Uterus (tissue), 4 donors: Measurements from ENCODE around the gene ABTB1. TPM values are rescaled to one million over a fixed set of nuclear protein-coding genes. Genes with fewer than 3 reads are reported as not detected.

Experiments used
- DNase-seq, 2 donors: peaks; one replicate each; pipeline ENCODE4 v3.0.0-alpha.2; 2019 to 2020
- H3K27ac ChIP-seq, 2 donors: fragments of 200-600 bp; sonication (generic); 1 replicate in 1 of 2; 2 replicates in 1 of 2; pipeline ENCODE4 v1.5.1; 2016 to 2018
- H3K27me3 ChIP-seq, 2 donors: fragments of 200-600 bp; sonication (generic); one replicate each; pipeline ENCODE4 v1.5.1; 2018 to 2019; ENCODE audit warnings: control low read depth in 1 of 2
- H3K36me3 ChIP-seq, 2 donors: fragments of 200-600 bp; sonication (generic); one replicate each; pipeline ENCODE4 v1.5.1; 2019; ENCODE audit warnings: control low read depth in 1 of 2
- H3K4me1 ChIP-seq, 2 donors: fragments of 200-600 bp; sonication (generic); one replicate each; pipeline ENCODE4 v1.5.1; 2018 to 2019; ENCODE audit warnings: control low read depth in 1 of 2
- H3K4me3 ChIP-seq, 2 donors: fragments of 200-600 bp; sonication (generic); 1 replicate in 1 of 2; 2 replicates in 1 of 2; pipeline ENCODE4 v1.5.1; 2018 to 2019; ENCODE audit warnings: mild to moderate bottlenecking in 1 of 2
- H3K9me3 ChIP-seq, 2 donors: fragments of 200-600 bp; sonication (generic); one replicate each; pipeline ENCODE4 v1.5.1; 2019; ENCODE audit warnings: control low read depth in 1 of 2
- POLR2A ChIP-seq, 2 donors: fragments of 450-650 bp; IDR thresholded peaks; one replicate each; pipeline ENCODE4 v1.6.1; 2016; ENCODE audit warnings: antibody characterized with exemption in 2 of 2, mild to moderate bottlenecking in 1 of 2, moderate library complexity in 1 of 2
- intact Hi-C: fragments of 100-400 bp; cut with DNase I; formaldehyde crosslinking; loops from one replicate; pipeline ENCODE4 v1.15.1; 2023; ENCODE audit warnings: low total_unique reads
- total RNA-seq, 4 donors: library from RNA; depleted of rRNA in 3 of 4; stranded (reverse); fragments of >200 nt in 3 of 4; gene quantifications; one replicate each; pipeline versions ENCODE4 v1.1.0 to v1.2.4, GENCODE V29; 2014 to 2023
- TF ChIP-seq, protein P1 (sequence below), 4 experiments: fragments of 200-600 bp in 2 of 4; fragments of 450-650 bp in 2 of 4; sonication (generic) in 2 of 4; IDR thresholded peaks; one replicate each; pipeline ENCODE4 v1.5.1; 2016 to 2019; ENCODE audit warnings: antibody characterized with exemption in 4 of 4, mild to moderate bottlenecking in 2 of 4, moderate library complexity in 1 of 4
- donor health status: DM: yes; HTN: yes; CAD: no.

The ABTB1 gene
- total RNA-seq, 4 donors from 2014 or later = 14.4 to 42.8 (median 28.8) TPM

DNA sequence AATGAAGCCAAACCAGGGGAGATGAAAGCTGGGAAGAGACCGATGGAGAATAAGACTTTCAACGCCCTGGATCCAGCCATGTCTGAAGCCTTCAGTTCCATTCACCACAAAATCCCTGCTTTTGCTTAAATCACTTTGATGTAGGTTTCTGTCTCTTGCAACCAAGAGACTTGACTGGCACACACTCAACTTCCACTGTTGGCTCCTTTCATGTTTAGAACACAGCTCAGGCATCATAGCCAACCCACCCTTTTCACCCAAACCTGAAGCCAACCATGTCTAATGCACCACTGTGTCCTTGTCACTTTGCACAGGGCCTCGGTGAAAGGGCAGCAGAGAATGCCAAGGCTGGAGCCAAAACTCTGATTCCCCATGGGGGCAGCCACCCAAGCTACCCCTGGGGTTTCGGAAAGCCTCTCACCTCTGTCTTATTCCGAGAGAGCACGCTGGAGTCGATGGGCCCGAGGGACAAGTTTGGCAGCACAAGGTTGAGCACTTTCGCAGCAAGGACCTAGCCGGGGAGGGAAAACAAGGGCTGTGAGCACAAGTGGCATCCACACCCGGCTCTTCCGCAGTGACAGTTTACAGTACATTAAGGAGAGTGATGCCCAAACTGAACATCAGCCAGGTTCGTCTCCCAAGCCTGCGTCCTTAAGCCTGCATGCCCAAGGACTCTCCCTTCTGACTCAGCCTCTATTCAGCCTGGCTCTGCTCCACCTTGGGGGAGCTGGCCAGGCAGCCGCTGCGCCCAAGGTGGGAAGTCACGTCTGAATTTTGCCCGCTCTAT is 37.6 kb downstream of the ABTB1 start:
- no peaks in the 10 kb centered on the region for H3K27me3 ChIP-seq
- no peaks in the 10 kb centered on the region for H3K36me3 ChIP-seq
- peak in 1 of 2 donors; percentile 6 for DNase-seq
- TF ChIP-seq, protein P1, sequence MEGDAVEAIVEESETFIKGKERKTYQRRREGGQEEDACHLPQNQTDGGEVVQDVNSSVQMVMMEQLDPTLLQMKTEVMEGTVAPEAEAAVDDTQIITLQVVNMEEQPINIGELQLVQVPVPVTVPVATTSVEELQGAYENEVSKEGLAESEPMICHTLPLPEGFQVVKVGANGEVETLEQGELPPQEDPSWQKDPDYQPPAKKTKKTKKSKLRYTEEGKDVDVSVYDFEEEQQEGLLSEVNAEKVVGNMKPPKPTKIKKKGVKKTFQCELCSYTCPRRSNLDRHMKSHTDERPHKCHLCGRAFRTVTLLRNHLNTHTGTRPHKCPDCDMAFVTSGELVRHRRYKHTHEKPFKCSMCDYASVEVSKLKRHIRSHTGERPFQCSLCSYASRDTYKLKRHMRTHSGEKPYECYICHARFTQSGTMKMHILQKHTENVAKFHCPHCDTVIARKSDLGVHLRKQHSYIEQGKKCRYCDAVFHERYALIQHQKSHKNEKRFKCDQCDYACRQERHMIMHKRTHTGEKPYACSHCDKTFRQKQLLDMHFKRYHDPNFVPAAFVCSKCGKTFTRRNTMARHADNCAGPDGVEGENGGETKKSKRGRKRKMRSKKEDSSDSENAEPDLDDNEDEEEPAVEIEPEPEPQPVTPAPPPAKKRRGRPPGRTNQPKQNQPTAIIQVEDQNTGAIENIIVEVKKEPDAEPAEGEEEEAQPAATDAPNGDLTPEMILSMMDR (IDR thresholded peaks at IDR 0.05) = no peak
- TF ChIP-seq POLR2A (IDR thresholded peaks at IDR 0.05) = no peak
- no peaks in the 10 kb centered on the region for H3K9me3 ChIP-seq
- H3K4me3 ChIP-seq = no peak overlapping the region
- peak overlapping the region in 1 of 2 donors; percentile 44 for H3K27ac ChIP-seq
- H3K4me1 ChIP-seq = no peaks in the 10 kb centered on the region
- intact Hi-C loops = no loop called here

DNA sequence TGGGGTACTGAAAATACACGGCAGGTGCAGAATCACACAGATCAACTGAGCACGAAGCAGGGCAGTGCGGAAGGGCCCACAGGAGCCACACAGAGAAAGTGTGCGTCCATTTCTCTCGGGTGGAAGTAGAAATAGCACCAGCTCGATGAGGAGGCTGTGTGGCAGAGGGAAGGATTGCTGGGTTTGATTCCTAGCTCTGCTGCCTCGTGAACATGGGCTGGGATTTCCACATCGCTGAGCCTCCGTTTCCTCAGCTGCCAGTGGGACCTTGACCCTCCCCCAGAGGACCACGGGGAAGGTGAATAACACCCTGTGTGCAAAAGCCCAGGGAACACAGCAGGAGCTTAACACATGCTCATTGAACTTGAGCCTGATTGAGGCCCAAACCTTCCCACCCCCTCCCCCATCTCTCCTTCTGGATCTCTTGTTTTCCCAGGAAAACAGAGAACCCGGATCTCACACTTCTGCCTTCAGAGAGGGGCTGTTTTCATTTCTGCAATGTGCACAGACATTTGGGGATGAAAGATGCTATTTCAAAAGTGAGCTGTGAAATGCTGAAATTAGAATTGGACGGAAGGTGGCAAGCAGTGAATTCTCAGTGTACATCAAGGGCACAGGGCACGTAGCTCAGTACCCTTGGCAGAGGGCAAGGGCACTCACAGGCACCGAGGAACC is 38.4 kb downstream of the ABTB1 start:
- H3K36me3 ChIP-seq = no peaks in the 10 kb centered on the region
- H3K4me3 ChIP-seq = no peak overlapping the region
- H3K4me1 ChIP-seq = no peaks in the 10 kb centered on the region
- no peak for DNase-seq
- H3K9me3 ChIP-seq = no peaks in the 10 kb centered on the region
- no peaks in the 10 kb centered on the region for H3K27me3 ChIP-seq
- TF ChIP-seq, protein P1 (IDR thresholded peaks at IDR 0.05) = no peak
- TF ChIP-seq POLR2A (IDR thresholded peaks at IDR 0.05) = no peak
- H3K27ac ChIP-seq = no peak overlapping the region
- intact Hi-C loops = no loop called here

DNA sequence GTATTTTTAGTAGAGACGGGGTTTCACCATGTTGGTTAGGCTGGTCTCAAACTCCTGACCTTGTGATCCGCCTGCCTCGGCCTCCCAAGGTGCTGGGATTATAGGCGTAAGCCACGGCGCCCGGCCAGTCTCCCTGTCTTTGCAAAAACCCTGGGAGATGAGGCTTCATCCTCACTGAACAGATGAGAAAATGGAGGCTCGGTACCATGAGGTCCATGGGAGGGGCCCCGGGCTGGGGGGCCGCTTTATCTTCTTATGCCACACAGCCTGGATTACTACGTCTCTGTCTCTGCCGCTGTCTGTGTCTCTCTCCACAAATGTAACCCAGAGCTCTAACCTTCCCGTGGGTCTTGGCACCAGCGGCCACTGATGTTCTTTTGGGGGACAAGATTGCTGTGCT is 39.1 kb downstream of the ABTB1 start:
- TF ChIP-seq POLR2A (IDR thresholded peaks at IDR 0.05) = no peak
- TF ChIP-seq, protein P1 (IDR thresholded peaks at IDR 0.05) = no peak
- DNase-seq = no peak
- no peaks in the 10 kb centered on the region for H3K4me1 ChIP-seq
- H3K36me3 ChIP-seq = no peaks in the 10 kb centered on the region
- H3K27me3 ChIP-seq = no peaks in the 10 kb centered on the region
- no peak overlapping the region for H3K27ac ChIP-seq
- no peaks in the 10 kb centered on the region for H3K9me3 ChIP-seq
- intact Hi-C loops = no loop called here
- H3K4me3 ChIP-seq = no peak overlapping the region

DNA sequence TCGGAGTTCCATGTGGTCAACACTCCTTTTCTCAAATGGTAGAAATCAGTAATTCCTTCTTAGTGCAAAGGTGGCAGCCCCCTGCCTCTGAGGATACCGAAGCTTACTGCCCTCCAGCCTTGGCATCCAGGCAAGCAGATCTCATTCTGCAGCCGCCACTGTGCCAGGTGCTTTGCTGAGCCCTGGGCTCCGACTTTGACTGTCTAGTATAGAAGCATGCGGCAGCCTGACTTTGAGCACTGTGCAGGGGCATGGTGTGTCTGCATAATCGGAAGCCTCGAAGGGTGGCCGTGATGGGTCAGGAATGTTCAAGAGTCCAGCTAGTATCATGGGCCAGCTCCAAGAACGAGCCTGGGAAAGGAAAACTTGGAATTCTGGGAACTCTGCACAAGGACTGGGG is 39.7 kb downstream of the ABTB1 start:
- no peak for TF ChIP-seq POLR2A (IDR thresholded peaks at IDR 0.05)
- TF ChIP-seq, protein P1 (IDR thresholded peaks at IDR 0.05) = no peak
- intact Hi-C loops = no loop called here
- H3K4me3 ChIP-seq = no peak overlapping the region
- no peaks in the 10 kb centered on the region for H3K36me3 ChIP-seq
- H3K27me3 ChIP-seq = no peaks in the 10 kb centered on the region
- DNase-seq = no peak
- no peaks in the 10 kb centered on the region for H3K4me1 ChIP-seq
- H3K27ac ChIP-seq = peak overlapping the region; percentile 15 to 35
- no peaks in the 10 kb centered on the region for H3K9me3 ChIP-seq
